ENCODE data around the gene VGF.

Gene VGF

GRCh38 chr7:101164071-101164840, 1.1 kb downstream of the VGF start:
- no peak for DNase-seq

- no peak for DNase-seq
Measured at GRCh38 chr7:101163279-101164070, 1.9 kb downstream of the VGF start.

DNA sequence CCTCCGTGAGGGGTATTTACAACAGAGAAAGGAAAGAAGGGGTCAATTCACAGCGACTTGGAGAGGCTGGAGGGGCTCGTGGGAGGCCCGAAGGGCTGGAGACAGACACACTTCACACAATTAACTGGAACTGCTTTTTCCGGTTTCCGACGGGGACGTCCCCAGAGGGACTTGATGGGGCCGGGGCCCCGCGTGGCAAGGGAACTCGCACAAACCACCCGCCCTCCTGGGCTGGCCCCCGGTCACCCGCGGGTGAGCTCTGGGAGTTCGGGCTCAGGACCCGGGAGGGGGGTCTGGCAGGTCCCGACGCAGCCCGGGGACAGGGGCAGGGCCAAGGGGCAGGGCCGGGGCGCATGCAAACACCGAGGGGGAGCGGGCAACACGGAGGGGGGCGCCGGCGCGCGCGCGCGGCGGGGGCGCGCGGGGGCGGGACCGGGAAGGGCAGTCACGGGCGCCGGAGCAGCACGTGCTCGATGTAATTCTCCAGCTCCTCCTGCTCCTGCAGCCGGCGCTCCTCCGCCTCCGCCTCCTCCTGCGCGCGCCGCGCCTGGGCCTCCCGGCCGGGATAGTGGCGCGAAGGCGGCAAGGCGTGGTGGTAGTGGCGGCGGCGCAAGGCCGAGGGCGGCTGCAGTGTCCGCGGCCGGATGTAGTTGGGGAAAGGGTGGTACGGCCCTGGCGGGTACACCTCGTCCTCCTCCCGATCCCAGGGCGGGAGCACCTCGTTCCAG, 2.7 kb downstream of the VGF start:
- no peak for DNase-seq

- DNase-seq: no peak
Measured at GRCh38 chr7:101161692-101162471, 3.5 kb downstream of the VGF start.

- DNase-seq: no peak
Measured at GRCh38 chr7:101160910-101161309, 4.5 kb downstream of the VGF start.

DNA sequence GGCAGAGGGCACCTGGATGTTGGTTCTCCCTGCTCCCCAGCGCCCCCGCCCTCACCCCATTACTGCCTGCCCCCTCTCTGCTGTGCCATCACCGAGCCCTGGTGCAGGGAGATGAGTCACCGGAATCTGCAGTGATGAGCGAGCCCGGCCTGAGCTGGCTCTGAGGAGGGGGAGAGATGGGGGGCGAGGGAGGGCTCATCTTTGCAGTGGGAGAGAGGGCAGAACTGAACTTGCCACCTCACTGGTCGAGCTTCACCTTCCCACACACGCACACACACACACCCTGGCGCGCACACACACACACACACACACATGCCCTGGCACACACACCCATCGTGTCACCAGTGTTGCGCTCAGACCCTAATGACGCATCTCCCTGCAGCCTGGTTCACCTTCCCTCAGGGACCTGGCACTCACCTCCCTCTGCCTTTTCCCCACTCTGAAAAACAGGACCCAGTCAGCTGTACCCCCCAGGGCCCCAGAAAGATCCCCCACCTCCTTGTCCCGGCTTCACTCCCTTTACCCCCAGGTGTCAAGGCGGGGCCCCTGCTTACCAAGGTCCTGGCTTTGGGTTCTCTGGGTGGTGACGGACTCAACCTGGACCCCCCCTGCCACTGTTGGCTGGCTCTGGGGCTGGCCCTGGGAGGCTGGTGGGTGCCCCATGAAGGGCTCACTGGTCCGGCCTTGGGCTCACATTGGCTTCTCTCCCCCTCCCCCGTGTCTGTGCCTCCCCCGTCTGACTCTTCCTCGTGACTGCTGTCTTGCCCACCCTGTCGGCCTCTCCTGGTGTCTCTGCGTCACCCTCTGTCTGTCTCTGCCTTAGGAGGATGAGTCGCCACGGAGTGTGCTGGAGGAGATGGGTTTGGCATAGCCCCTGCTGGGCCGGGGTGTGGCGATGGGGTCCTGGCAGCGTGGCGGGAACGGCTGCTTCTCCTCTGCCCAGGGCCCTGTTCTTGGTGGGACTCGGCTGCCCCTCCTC, 5.4 kb downstream of the VGF start:
- no peak for DNase-seq

GRCh38 chr7:101156866-101157589, 8.3 kb downstream of the VGF start:
- no peak for DNase-seq

DNA sequence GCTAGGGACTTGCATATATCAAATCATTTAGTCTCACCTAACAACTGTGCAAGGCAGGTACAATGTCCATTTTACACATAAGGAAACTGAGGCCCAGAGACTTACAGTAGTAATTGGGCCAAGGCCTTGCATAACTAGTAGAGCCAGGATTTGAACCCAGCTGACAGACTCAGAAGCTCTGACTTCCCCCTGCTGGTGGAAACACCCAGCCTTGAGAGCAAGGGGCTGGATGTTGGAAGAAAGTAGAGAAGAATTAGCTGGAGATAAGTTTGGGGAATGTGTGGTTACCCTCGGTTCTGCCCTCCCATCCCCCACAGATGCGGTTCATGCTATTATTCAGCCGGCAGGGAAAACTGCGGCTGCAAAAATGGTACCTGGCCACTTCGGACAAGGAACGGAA, 9.1 kb downstream of the VGF start:
- no peak for DNase-seq

GRCh38 chr7:101155303-101155702, 10.1 kb downstream of the VGF start:
- no peak for DNase-seq

DNA sequence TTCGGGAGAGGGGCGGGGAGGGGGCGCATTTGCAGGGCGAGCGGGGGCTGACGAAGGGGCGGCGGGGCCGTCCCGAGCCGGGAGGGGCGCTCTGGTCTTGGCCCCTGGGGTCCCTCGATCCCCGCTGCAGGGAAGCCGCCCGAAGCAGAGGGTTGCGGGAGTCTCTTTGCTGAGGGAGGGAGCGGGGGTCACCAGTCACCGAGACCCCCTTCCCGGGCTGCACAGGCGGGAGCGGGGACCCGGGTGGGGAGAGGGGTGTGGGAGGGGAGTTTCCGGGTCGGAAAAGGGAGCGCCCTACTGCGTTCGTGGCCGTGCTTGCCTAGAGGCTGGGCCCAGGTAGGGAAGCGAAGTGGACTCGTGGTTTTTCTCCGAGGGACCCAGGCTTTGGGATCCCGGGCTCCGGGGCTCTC, 10.7 kb downstream of the VGF start:
- no peak for DNase-seq

GRCh38 chr7:101153969-101154692, 11.2 kb downstream of the VGF start, which contains the start of gene AP1S1:
AP1S1 (plus strand) TSS chr7:101154476; CDS start chr7:101154515, 39 bp downstream.
- DNase-seq: peak; percentile 94

GRCh38 chr7:101151908-101152651, 13.3 kb downstream of the VGF start:
- no peak for DNase-seq

DNA sequence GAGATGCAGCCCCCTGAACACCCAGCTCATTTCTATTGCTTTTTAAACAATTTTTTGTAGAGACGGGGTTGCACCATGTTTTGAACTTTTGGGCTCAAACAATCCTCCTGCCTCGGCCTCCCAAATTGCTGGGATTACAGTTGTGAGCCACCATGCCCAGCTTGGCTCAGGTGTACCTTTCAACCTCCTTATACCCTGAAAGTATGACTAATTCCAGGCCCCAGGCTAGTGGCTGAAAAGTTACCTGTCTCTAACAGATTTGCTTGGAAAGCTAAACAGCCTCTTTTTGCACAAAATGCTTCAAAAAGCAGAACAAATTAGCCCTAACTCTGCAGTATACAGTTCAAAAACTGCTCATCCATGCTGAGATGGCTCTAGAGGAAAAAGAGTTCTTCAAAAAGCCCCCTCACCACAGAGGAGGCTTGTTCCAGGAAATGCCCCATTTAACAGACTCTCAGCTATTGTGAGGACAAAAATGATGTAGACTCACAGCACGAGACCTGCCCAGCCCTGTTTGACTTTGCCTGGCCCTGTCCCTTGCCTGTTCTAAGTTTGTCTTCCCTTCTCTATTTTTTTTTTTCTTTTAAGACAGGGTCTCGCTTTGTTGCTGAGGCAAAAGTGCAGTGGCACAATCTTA, 24.5 kb downstream of the VGF start:
- no peak for DNase-seq

- DNase-seq: no peak
Measured at GRCh38 chr7:101140339-101140699, 25.1 kb downstream of the VGF start.

- DNase-seq: no peak
Measured at GRCh38 chr7:101138213-101138870, 27.0 kb downstream of the VGF start.

DNA sequence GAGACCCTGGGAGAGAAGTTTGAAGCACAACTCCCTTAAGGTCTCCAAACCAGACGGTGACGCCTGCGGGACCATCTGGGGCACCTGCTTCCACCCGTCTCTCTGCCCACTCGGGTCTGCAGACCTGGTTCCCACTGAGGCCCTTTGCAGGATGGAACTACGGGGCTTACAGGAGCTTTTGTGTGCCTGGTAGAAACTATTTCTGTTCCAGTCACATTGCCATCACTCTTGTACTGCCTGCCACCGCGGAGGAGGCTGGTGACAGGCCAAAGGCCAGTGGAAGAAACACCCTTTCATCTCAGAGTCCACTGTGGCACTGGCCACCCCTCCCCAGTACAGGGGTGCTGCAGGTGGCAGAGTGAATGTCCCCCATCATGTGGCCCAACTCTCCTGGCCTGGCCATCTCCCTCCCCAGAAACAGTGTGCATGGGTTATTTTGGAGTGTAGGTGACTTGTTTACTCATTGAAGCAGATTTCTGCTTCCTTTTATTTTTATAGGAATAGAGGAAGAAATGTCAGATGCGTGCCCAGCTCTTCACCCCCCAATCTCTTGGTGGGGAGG, 27.6 kb downstream of the VGF start:
- DNase-seq: no peak

DNA sequence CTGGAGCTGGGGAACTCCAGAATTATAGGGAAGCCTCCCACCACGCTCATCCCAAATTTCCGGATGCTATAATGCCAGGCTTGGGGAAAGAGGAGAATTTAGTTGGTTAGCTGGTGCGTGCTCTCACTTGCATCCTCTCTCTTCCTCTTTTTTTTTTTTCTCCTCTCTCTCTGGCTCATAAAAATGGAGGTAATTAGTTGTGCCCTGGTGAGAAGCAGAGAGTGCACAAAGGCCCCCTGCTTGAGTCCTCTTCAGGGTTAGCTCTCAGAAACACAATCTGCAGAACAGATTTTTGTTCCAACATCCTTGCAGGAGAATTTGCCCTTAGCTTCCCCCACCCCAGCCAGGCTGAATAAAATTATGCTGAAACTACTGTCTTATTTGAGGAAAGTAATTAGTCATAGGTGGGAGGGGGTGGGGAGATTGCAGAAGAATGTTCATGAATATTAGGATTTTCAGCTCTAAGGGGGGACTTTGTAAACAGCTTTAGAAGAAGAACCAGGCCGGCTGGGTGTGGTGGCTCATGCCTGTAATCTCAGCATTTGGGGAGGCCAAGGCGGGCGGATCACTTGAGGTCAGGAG, 30.9 kb downstream of the VGF start:
- no peak for DNase-seq

All from NCI-H1694 (cell line).